ENCODE data around the gene MS4A7. TPM values are rescaled to one million over a fixed set of nuclear protein-coding genes. Genes with fewer than 3 reads are reported as not detected.

MS4A7 gene
- total RNA-seq, 1 donor = not detected

DNA sequence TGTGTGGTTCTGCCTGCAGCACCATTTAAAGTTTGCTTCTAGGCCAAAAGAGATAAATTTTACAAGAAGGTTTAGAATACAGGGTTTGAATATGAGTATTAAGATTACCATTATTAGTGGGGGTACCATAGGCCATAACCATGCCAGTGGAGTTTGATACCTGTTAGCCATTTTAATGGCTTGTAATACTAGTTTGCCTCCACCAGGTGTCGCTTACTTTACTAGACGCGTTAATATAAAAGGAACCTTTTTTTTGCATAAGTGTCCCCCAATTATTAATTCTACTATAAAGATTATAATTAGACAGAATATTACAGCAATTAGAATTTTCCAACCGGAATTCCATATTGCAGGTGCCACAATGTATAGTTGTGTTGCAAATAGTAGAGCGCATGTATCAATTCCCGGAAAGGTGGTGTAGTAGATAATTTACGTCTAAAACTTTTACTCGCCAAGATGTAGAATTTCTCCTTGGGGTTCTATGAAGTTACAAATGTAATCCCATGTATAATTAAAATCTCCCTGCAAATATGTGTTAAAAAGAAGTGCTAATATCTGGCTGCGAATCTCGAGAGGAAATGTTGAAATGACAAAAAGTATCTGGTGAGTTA is 35.1 kb upstream of the MS4A7 start:
- TF ChIP-seq, protein P1, sequence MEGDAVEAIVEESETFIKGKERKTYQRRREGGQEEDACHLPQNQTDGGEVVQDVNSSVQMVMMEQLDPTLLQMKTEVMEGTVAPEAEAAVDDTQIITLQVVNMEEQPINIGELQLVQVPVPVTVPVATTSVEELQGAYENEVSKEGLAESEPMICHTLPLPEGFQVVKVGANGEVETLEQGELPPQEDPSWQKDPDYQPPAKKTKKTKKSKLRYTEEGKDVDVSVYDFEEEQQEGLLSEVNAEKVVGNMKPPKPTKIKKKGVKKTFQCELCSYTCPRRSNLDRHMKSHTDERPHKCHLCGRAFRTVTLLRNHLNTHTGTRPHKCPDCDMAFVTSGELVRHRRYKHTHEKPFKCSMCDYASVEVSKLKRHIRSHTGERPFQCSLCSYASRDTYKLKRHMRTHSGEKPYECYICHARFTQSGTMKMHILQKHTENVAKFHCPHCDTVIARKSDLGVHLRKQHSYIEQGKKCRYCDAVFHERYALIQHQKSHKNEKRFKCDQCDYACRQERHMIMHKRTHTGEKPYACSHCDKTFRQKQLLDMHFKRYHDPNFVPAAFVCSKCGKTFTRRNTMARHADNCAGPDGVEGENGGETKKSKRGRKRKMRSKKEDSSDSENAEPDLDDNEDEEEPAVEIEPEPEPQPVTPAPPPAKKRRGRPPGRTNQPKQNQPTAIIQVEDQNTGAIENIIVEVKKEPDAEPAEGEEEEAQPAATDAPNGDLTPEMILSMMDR (IDR thresholded peaks at IDR 0.05; ENCODE audit: insufficient read depth, low read depth, low read length) = peak; percentile 45
- no peak for DNase-seq (ENCODE audit: low read depth)
- no peak overlapping the region for H3K4me3 ChIP-seq (ENCODE audit: low read depth, low read length)

DNA sequence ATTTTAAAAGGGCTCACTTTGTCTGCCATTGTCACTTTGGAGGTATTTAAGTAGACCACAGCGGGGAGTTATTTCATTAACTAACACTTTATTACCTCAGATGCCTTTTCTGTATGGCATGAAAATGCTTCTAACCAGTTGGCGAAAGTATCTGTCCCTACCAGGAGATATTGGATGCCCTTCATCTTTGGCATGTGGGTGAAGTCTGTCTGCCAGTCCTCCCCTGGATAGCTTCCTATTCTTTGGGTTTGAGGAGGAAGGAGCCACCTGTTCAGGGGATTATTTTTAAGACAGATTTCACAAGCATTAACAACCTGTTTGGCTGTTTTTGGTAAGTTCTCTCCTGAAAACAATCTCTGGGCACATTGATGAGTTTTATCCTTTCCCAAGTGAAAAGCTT is 34.2 kb upstream of the MS4A7 start:
- DNase-seq (ENCODE audit: low read depth) = no peak
- TF ChIP-seq, protein P1 (IDR thresholded peaks at IDR 0.05; ENCODE audit: insufficient read depth, low read depth, low read length) = no peak
- H3K4me3 ChIP-seq (ENCODE audit: low read depth, low read length) = no peak overlapping the region

DNA sequence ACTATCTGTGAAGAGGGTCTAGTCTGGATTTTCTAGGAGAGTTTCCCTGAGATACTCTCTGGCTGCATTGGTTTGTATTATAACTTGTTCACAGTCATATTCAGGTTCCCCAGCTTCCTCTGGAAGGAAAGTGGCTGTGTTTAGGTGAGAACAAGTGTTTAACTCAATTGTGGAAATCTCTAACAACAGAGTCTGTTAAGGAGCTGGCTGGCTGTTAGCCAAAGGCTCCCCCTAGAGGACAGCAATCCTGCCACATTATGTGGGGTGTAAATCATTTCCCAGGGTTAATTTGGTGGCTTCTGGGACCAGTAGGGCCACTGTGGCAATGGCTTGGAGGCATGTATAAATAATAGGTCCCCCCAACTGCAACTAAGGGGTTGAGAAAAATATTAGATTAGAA is 32.8 kb upstream of the MS4A7 start:
- DNase-seq (ENCODE audit: low read depth) = no peak
- TF ChIP-seq, protein P1 (IDR thresholded peaks at IDR 0.05; ENCODE audit: insufficient read depth, low read depth, low read length) = peak; percentile 12
- no peak overlapping the region for H3K4me3 ChIP-seq (ENCODE audit: low read depth, low read length)

DNA sequence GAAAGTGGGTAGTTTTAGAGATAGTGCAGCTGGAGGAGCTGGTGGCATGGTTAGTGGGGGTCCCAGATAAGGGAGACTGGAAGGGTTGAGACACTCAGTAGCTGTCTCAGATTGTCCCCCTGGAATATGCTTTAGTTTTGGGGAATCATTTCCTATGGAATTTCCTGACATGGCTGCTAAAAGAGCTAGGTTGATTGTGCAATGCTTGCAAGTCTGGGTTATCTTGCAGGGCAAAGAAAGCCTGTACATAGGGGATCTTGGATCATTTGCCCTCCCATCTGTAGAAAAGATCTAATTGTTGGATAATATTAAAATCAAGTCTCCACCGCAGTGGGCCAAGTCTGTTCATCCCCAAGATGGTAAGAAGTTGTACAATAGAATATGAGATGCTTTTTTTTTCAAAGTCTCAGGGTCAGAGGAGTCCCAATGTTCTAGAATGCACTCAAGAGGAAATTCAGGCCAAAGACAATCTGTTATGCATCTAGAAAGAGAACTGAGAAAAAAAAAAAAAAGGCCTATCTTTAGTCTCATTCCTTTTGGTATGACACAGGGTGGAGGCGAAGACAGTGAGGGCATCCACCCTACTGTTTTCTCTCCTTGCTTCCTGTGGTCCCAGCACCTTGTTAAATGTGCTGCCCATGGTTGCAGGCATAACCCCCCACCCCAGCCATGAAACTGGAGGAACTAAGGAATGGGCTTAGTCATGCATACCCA is 31.1 kb upstream of the MS4A7 start:
- no peak overlapping the region for H3K4me3 ChIP-seq (ENCODE audit: low read depth, low read length)
- DNase-seq (ENCODE audit: low read depth) = no peak
- TF ChIP-seq, protein P1 (IDR thresholded peaks at IDR 0.05; ENCODE audit: insufficient read depth, low read depth, low read length) = no peak

DNA sequence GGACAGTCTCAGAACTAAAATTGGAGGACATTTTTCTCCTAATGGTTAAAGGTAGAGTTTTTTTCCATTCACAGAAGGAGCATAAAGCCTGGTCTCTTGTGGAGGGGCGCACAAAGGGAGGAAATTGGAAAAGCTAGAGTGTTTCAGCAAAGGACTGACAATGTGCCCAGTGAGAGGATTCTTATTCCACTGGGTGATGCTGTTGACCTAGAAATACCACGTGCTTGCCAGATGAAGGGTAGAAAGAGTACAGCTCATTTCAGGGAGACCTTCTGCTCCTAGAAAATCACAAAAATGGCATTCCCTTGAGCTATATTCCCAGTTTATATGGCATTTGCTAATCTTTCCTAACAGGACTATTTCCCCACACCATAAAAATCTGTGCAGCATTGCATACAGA is 30.2 kb upstream of the MS4A7 start:
- no peak overlapping the region for H3K4me3 ChIP-seq (ENCODE audit: low read depth, low read length)
- DNase-seq (ENCODE audit: low read depth) = no peak
- TF ChIP-seq, protein P1 (IDR thresholded peaks at IDR 0.05; ENCODE audit: insufficient read depth, low read depth, low read length) = no peak

DNA sequence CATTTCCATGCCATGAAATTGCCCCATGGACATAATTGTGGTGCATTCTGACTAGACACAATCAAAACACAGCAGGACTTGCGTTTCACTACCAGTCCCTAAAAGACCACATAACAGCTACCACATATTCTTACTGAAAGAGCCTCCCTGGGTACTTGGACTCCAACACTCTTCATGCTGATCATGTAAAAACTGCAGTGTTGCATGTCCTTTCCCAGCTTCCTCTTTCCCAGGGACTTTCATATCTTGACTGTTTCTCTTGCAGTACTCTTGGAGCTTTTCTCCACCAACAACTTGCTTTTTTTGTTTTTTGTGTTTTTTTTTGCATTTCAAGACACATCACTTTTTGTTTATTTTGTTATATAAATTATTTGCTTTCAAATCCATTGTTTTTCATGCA is 28.3 kb upstream of the MS4A7 start:
- H3K4me3 ChIP-seq (ENCODE audit: low read depth, low read length) = no peak overlapping the region
- TF ChIP-seq, protein P1 (IDR thresholded peaks at IDR 0.05; ENCODE audit: insufficient read depth, low read depth, low read length) = no peak
- no peak for DNase-seq (ENCODE audit: low read depth)
